ENCODE results near the gene STXBP2. TPM values are rescaled to one million over a fixed set of nuclear protein-coding genes. Genes with fewer than 3 reads are reported as not detected.

The STXBP2 gene
- total RNA-seq, 1 experiment from 2014 or later, result 141 TPM

DNA sequence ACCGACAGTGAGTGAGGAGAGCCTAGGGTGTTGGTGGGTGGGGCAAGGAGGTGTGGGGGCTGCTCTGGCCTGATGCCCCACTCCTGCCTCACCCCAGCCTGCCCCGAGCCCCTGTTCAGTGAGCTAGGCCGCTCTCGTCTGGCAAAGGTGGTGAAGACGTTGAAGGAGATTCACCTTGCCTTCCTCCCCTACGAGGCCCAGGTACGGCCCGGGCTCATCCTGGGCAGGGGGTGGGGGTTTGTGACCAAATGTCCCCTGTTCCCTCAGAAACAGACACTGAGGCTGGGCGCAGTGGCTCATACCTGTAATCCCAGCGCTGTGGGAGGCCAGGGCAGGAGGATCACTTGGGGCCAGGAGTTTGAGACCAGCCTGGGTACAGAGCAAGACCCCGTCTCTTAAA, 3.9 kb downstream of the STXBP2 start:
- TF ChIP-seq, protein P1, sequence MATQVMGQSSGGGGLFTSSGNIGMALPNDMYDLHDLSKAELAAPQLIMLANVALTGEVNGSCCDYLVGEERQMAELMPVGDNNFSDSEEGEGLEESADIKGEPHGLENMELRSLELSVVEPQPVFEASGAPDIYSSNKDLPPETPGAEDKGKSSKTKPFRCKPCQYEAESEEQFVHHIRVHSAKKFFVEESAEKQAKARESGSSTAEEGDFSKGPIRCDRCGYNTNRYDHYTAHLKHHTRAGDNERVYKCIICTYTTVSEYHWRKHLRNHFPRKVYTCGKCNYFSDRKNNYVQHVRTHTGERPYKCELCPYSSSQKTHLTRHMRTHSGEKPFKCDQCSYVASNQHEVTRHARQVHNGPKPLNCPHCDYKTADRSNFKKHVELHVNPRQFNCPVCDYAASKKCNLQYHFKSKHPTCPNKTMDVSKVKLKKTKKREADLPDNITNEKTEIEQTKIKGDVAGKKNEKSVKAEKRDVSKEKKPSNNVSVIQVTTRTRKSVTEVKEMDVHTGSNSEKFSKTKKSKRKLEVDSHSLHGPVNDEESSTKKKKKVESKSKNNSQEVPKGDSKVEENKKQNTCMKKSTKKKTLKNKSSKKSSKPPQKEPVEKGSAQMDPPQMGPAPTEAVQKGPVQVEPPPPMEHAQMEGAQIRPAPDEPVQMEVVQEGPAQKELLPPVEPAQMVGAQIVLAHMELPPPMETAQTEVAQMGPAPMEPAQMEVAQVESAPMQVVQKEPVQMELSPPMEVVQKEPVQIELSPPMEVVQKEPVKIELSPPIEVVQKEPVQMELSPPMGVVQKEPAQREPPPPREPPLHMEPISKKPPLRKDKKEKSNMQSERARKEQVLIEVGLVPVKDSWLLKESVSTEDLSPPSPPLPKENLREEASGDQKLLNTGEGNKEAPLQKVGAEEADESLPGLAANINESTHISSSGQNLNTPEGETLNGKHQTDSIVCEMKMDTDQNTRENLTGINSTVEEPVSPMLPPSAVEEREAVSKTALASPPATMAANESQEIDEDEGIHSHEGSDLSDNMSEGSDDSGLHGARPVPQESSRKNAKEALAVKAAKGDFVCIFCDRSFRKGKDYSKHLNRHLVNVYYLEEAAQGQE (IDR thresholded peaks at IDR 0.05; ENCODE audit: low read depth), result no peak
- TF ChIP-seq EZH2phosphoT487 (IDR thresholded peaks at IDR 0.05; ENCODE audit: borderline replicate concordance) (no peak), SP1 (IDR thresholded peaks at IDR 0.05; ENCODE audit: low read depth) (no peak), POLR2A (IDR thresholded peaks at IDR 0.05; ENCODE audit: borderline replicate concordance, extremely low read depth, insufficient read depth, insufficient read length) (no peak), ELF1 (IDR thresholded peaks at IDR 0.05; ENCODE audit: borderline replicate concordance, low read depth) (no peak), ZNF274 (IDR thresholded peaks at IDR 0.05; ENCODE audit: low read depth, low read length) (no peak)
- BruUV-seq (replicated peaks), result no TSS peak
- H3K9ac ChIP-seq (ENCODE audit: low read length), result no peak overlapping the region
- H3K4me2 ChIP-seq (ENCODE audit: low read length), result no peak overlapping the region
- H3K4me3 ChIP-seq (replicated peaks in 1 of 2; ENCODE audit: low read depth in 1 of 2, low read length in 2 of 2), result no peak overlapping the region
- peaks cover 17% of the 10 kb centered on the region for H3K79me2 ChIP-seq (ENCODE audit: insufficient read depth, low read length)
- DNase-seq (ENCODE audit: low read depth, low spot score) (no peak), ATAC-seq (no peak)
- RAD21 ChIA-PET (ENCODE audit: low non-redundant PET in 1 of 2, low total read pairs in 2 of 2, uncharacterized antibody in 2 of 2, unreplicated experiment in 2 of 2), result no interaction called here
- peaks cover 0 to 4% of the 10 kb centered on the region in 2 experiments; a peak in 1 of 4 replicates for H3K9me3 ChIP-seq (ENCODE audit: control insufficient read depth in 1 of 2, insufficient read depth in 1 of 2, low read depth in 1 of 2, low read length in 2 of 2)
- POLR2A ChIA-PET, result no interaction called here
- H3K27ac ChIP-seq (ENCODE audit: low read depth, low read length), result no peak overlapping the region
- H2AFZ ChIP-seq (ENCODE audit: low read depth, low read length, poor library complexity, severe bottlenecking), result no peak overlapping the region
- H3K9me2 ChIP-seq (ENCODE audit: insufficient read depth), result no peaks in the 10 kb centered on the region
- H3K36me3 ChIP-seq (ENCODE audit: control insufficient read depth in 1 of 2, insufficient read depth in 2 of 2, low read length in 2 of 2), result no peaks in the 10 kb centered on the region; a peak in 1 of 4 replicates
- CTCF ChIA-PET, result interaction anchor here (1.0 to 1.1 kb wide), 3 partner anchors 11 to 159 kb away, joined by 3 to 7 read pairs (median 4); no protein-coding TSS in a partner anchor
- peaks cover 8 to 27% of the 10 kb centered on the region in 2 experiments; a peak in 3 of 4 replicates for H3K4me1 ChIP-seq (ENCODE audit: control insufficient read depth in 1 of 2, insufficient read depth in 2 of 2, low read length in 2 of 2)
- H3K27me3 ChIP-seq (ENCODE audit: insufficient read depth, low read length), result no peaks in the 10 kb centered on the region
- intact Hi-C loops (cut with micrococcal nuclease), result no loop called here
- no peaks in the 10 kb centered on the region for H4K20me1 ChIP-seq (ENCODE audit: insufficient read depth)
